ENCODE measurements around the gene LONP2. TPM values are rescaled to one million over a fixed set of nuclear protein-coding genes. Genes with fewer than 3 reads are reported as not detected.
"Not testable (repeated sequence)": the region's sequence is repeated elsewhere in the genome, so short reads cannot be mapped to it uniquely, and the experiment has no call there.

LONP2 gene
- total RNA-seq, 1 experiment from 2014 or later, result 83.3 TPM

DNA sequence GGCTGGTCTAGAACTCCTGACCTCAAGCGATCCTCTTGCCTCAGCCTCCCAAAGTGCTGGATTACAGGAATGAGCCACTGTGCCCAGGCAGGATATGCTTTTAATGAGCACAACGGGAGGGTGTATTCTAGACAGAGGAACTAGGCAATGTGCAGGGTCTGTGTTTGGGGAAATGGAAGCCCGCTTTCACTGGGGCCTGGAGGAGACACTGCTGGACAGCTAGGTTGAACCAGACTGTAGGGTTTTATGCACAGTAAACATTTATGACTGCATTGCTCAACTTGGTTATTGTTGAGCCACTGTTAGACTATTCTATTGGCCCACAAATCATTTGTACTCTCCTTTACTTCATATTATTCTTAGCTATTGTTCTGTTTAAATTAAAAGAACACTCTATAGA, 151.3 kb downstream of the LONP2 start:
- Mint-ChIP-seq H3K4me1 (ENCODE audit: low read depth, unreplicated experiment) (peaks cover 13% of the 10 kb centered on the region), H3K36me3 (ENCODE audit: insufficient read depth, unreplicated experiment) (peaks cover 8% of the 10 kb centered on the region), H3K27ac (ENCODE audit: unreplicated experiment) (no peak overlapping the region), H3K9me3 (ENCODE audit: low read depth, unreplicated experiment) (no peaks in the 10 kb centered on the region), H3K4me3 (ENCODE audit: low read depth, unreplicated experiment) (no peak overlapping the region), H3K27me3 (ENCODE audit: unreplicated experiment) (no peaks in the 10 kb centered on the region)
- no peak for TF ChIP-seq CTCF (IDR thresholded peaks at IDR 0.05; ENCODE audit: unreplicated experiment)
- intact Hi-C loops (cut with micrococcal nuclease; ENCODE audit: unreplicated experiment), result no loop called here
- BruUV-seq (replicated peaks), result no TSS peak
- CTCF ChIA-PET, result no interaction called here
- DNase-seq, result no peak

- DNase-seq; H3K27me3 Mint-ChIP-seq (ENCODE audit: unreplicated experiment); H3K27ac Mint-ChIP-seq (ENCODE audit: unreplicated experiment); H3K9me3 Mint-ChIP-seq (ENCODE audit: low read depth, unreplicated experiment); H3K36me3 Mint-ChIP-seq (ENCODE audit: insufficient read depth, unreplicated experiment); intact Hi-C loops (cut with micrococcal nuclease; ENCODE audit: unreplicated experiment); H3K4me3 Mint-ChIP-seq (ENCODE audit: low read depth, unreplicated experiment); BruUV-seq (replicated peaks): not testable (repeated sequence)
- H3K4me1 Mint-ChIP-seq (ENCODE audit: low read depth, unreplicated experiment), result peaks cover 27% of the 10 kb centered on the region
- CTCF ChIA-PET, result interaction anchor here (0.7 kb wide), 1 partner anchor 710 kb away, joined by 3 read pairs; no protein-coding TSS in a partner anchor
These were observed 158.4 kb downstream of the LONP2 start for GRCh38 chr16:48402547-48402946.

DNA sequence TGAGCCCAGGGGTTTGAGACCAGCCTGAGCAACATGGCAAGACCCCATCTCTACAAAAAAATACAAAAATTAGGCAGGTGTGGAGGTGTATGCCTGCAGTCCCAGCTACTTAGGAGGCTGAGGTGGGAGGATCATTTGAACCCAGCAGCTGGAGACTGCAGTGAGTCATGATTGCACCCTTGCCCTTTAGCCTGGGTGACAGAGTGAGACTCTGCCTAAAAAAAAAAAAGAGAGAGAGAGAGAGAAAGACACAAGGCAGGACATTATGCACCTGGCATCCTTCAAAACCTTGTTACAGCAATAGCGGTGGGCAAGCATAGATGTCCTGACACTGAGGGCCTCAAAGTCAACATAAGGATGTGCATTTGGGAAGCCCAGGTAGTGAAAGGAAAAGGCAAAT, 161.1 kb downstream of the LONP2 start:
- Mint-ChIP-seq H3K27me3 (ENCODE audit: unreplicated experiment) (no peaks in the 10 kb centered on the region), H3K4me1 (ENCODE audit: low read depth, unreplicated experiment) (peaks cover 47% of the 10 kb centered on the region), H3K36me3 (ENCODE audit: insufficient read depth, unreplicated experiment) (peaks cover 18% of the 10 kb centered on the region), H3K9me3 (ENCODE audit: low read depth, unreplicated experiment) (no peaks in the 10 kb centered on the region), H3K4me3 (ENCODE audit: low read depth, unreplicated experiment) (no peak overlapping the region), H3K27ac (ENCODE audit: unreplicated experiment) (no peak overlapping the region)
- no peak for DNase-seq
- intact Hi-C loops (cut with micrococcal nuclease; ENCODE audit: unreplicated experiment), result no loop called here
- CTCF ChIA-PET, result no interaction called here
- TF ChIP-seq CTCF (IDR thresholded peaks at IDR 0.05; ENCODE audit: unreplicated experiment), result no peak
- BruUV-seq (replicated peaks), result no TSS peak

DNA sequence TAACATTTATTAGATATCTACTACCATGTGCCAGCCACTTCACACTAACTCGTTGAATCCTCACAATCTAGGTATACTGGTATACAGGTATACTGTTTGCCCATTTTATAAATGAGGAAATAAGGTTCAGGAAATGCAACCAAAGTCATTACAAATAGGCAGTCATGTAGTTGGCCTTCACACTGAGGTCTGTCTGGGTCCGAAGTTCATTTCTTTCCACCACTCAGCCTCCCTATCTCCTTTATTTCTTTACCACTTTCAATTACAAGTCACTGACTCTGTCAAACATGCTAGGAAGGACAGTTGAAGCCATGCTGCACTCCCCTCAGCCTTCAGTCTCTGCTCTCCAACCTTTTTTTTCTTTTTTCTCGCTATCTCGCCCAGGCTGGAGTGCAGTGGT, 161.8 kb downstream of the LONP2 start:
- Mint-ChIP-seq H3K27ac (ENCODE audit: unreplicated experiment) (peak overlapping the region; percentile 38), H3K36me3 (ENCODE audit: insufficient read depth, unreplicated experiment) (peaks cover 21% of the 10 kb centered on the region)
- CTCF ChIA-PET, result no interaction called here

More for the DNA sequence above, 161.8 kb downstream of the LONP2 start:
- TF ChIP-seq CTCF (IDR thresholded peaks at IDR 0.05; ENCODE audit: unreplicated experiment), result no peak
- Mint-ChIP-seq H3K4me1 (ENCODE audit: low read depth, unreplicated experiment) (peaks cover 54% of the 10 kb centered on the region), H3K27me3 (ENCODE audit: unreplicated experiment) (no peaks in the 10 kb centered on the region), H3K9me3 (ENCODE audit: low read depth, unreplicated experiment) (no peaks in the 10 kb centered on the region), H3K4me3 (ENCODE audit: low read depth, unreplicated experiment) (no peak overlapping the region)
- DNase-seq, result no peak
- intact Hi-C loops (cut with micrococcal nuclease; ENCODE audit: unreplicated experiment), result no loop called here
- no TSS peak for BruUV-seq (replicated peaks)

Other genes starting within 250 kb of the LONP2 start
- not detected in 2 replicates for gene ABCC12, start 88.3 kb upstream of the LONP2 start, total RNA-seq (2022)
- 0.26 and 0.56 TPM in 2 replicates for gene ABCC11, start 3.2 kb downstream of the LONP2 start, total RNA-seq (2022)
- 32.3 and 32.7 TPM in 2 replicates for gene SIAH1, start 141.1 kb downstream of the LONP2 start, total RNA-seq (2022)